Stimulated activated CD4-positive, alpha-beta T cell treated with anti-CD3 and anti-CD28 coated beads, Interleukin-2, amount 100 ng/mL, for 48 hours (primary cell): Measurements from ENCODE around the gene ZNF547.
"Not testable (repeated sequence)": the region's sequence is repeated elsewhere in the genome, so short reads cannot be mapped to it uniquely, and the experiment has no call there.

ENCODE experiments used
- DNase-seq, 2 donors: peaks; one replicate each; pipeline ENCODE4 v3.0.0-alpha.2; 2020

The ZNF547 gene

GRCh38 chr19:57374647-57375046, 11.3 kb downstream of the ZNF547 start:
- not testable (repeated sequence) for DNase-seq

- DNase-seq, result no peak
These were observed 12.8 kb downstream of the ZNF547 start for GRCh38 chr19:57376151-57376550.

GRCh38 chr19:57377498-57378146, 14.3 kb downstream of the ZNF547 start:
- no peak for DNase-seq

GRCh38 chr19:57380923-57381322, 17.6 kb downstream of the ZNF547 start:
- DNase-seq, result no peak

- no peak for DNase-seq
These were observed 19.6 kb downstream of the ZNF547 start for GRCh38 chr19:57382806-57383488.

GRCh38 chr19:57389194-57389729, 25.9 kb downstream of the ZNF547 start:
- no peak for DNase-seq

GRCh38 chr19:57389730-57390598, 26.6 kb downstream of the ZNF547 start, which contains the start of gene ZNF548:
Gene ZNF548 (plus strand): TSS chr19:57389854. CDS start chr19:57390100, 246 bp downstream.
- peak; percentile 89 to 92 for DNase-seq

- DNase-seq, result no peak
These were observed 32.4 kb downstream of the ZNF547 start for GRCh38 chr19:57395710-57396109.

- DNase-seq, result no peak
These were observed 35.5 kb downstream of the ZNF547 start for GRCh38 chr19:57398868-57399267.

GRCh38 chr19:57403737-57404563, 40.6 kb downstream of the ZNF547 start:
- no peak for DNase-seq

GRCh38 chr19:57406516-57407123, 43.3 kb downstream of the ZNF547 start:
- DNase-seq, result peak; percentile 59 to 61

- DNase-seq, result peak; percentile 80 to 86
These were observed 47.7 kb downstream of the ZNF547 start, which contains the start of gene ZNF17 for GRCh38 chr19:57410877-57411671. Gene ZNF17 (plus strand): TSS chr19:57411161. CDS start chr19:57413616, 2,455 bp downstream.

GRCh38 chr19:57419439-57419838, 56.1 kb downstream of the ZNF547 start:
- DNase-seq, result no peak

GRCh38 chr19:57421037-57421436, 57.7 kb downstream of the ZNF547 start:
- DNase-seq, result no peak
